ES-I3 (cell line): ENCODE data around the gene SLC39A6.

ENCODE experiments used
- H3K36me3 ChIP-seq: 2 replicates; pipeline ENCODE4 v1.6.1; 2013; ENCODE audit warnings: mild to moderate bottlenecking, low read length, control low read depth, moderate library complexity; ENCODE audit not compliant: insufficient read depth
- H3K4me1 ChIP-seq: 2 replicates; pipeline ENCODE4 v1.6.1; 2013; ENCODE audit warnings: mild to moderate bottlenecking, control low read depth, low read length; ENCODE audit not compliant: insufficient read depth
- H3K9ac ChIP-seq: 2 replicates; pipeline ENCODE4 v1.6.1; 2013; ENCODE audit warnings: low read depth, mild to moderate bottlenecking, low read length, moderate library complexity
- H3K9me3 ChIP-seq: 2 replicates; pipeline ENCODE4 v1.6.1; 2013; ENCODE audit warnings: mild to moderate bottlenecking, low read length, moderate library complexity; ENCODE audit not compliant: control insufficient read depth, insufficient read depth

SLC39A6 gene

GRCh38 chr18:36153771-36154170 lies 24.6 kb upstream of the SLC39A6 start:
- H3K4me1 ChIP-seq, result no peaks in the 10 kb centered on the region
- H3K9me3 ChIP-seq, result no peaks in the 10 kb centered on the region
- no peak overlapping the region for H3K9ac ChIP-seq
- peaks cover 24% of the 10 kb centered on the region for H3K36me3 ChIP-seq

DNA sequence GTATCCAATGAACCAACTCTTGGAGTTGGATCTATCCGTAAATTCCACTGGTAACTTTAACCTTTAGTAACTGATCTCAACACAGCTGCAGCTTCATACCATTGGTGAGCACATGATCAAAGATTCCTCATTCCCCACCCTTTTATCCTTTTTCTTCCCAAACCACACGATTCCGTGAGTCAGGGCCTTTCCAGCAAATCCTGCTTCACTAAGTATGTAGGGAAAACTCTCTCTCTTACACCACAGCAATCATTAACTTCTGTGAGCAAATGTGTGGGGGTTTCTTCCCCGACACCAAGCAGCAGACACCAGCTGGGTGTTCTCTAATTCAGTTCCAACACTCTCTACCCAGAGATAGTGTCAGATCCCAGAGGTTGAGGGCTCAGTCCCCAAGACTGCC lies 24.1 kb upstream of the SLC39A6 start:
- no peak overlapping the region for H3K9ac ChIP-seq
- no peaks in the 10 kb centered on the region for H3K4me1 ChIP-seq
- peaks cover 23% of the 10 kb centered on the region for H3K36me3 ChIP-seq
- no peaks in the 10 kb centered on the region for H3K9me3 ChIP-seq

GRCh38 chr18:36152781-36153180 lies 23.6 kb upstream of the SLC39A6 start:
- Histone ChIP-seq H3K36me3 (peaks cover 21% of the 10 kb centered on the region), H3K4me1 (no peaks in the 10 kb centered on the region), H3K9me3 (no peaks in the 10 kb centered on the region), H3K9ac (no peak overlapping the region)

DNA sequence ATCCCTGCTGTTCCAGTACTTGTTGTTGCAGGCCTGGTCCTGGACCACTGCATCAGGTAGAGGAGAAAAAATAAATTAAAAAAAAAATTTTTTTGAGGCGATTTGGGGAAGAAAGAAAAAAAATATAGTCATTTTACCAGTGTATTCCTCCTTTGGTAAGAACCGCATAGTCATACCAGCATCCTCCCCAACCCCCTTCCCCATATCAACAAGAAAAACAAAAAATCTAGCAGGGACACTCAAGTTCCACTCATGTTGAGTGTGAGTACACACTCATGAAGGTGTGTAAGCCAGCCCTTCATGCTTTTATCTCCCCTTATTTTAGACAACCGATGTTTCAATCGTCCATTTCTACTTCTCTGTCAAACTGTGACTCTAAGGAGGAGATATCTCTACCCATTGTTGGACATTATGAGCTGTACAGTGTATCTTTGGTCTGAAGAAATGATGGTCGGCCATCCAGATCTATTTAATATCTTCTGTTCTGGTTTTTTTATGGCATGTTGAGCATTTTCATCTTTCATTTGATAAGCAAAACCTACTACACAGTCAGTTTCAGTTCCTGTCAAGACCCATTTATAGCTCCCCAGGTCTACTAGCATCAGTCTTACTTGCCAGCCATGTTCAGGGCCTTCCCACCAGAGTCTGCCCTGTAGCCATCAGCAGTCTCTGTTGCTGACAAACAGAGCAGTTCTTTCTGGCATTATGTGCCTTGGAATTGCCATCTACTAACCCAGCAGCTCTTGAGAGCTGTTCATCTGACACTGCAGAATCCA lies 20.6 kb upstream of the SLC39A6 start:
- H3K9ac ChIP-seq, result no peak overlapping the region
- H3K36me3 ChIP-seq, result peaks cover 32% of the 10 kb centered on the region
- no peaks in the 10 kb centered on the region for H3K4me1 ChIP-seq
- H3K9me3 ChIP-seq, result no peaks in the 10 kb centered on the region

DNA sequence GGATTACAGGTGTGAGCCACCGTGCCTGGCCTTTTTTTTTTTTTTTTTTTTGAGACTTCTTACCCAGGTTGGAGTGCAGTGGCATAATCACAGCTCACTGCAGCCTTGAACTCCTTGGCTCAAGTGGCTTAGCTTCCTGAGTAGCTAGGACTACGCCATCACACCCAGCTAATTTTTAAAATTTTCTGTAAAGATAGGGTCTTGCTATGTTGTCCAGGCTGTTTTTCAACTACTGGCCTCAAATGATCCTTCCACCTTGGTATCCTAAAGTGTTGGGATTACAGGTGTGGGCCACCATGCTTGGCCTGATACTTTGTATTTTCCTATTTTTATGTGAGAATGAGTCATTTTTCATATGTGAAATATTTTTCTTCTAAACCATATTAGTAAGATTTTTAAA lies 14.3 kb upstream of the SLC39A6 start:
- H3K36me3 ChIP-seq, result peaks cover 29% of the 10 kb centered on the region
- H3K9ac ChIP-seq, result no peak overlapping the region
- H3K9me3 ChIP-seq, result no peaks in the 10 kb centered on the region
- no peaks in the 10 kb centered on the region for H3K4me1 ChIP-seq

- Histone ChIP-seq H3K4me1 (no peaks in the 10 kb centered on the region), H3K9ac (no peak overlapping the region), H3K36me3 (peaks cover 34% of the 10 kb centered on the region), H3K9me3 (no peaks in the 10 kb centered on the region)
These were observed 13.6 kb upstream of the SLC39A6 start for GRCh38 chr18:36142751-36143150.

GRCh38 chr18:36141576-36141975 lies 12.4 kb upstream of the SLC39A6 start:
- no peak overlapping the region for H3K9ac ChIP-seq
- H3K36me3 ChIP-seq, result peaks cover 31% of the 10 kb centered on the region
- H3K4me1 ChIP-seq, result no peaks in the 10 kb centered on the region
- no peaks in the 10 kb centered on the region for H3K9me3 ChIP-seq

DNA sequence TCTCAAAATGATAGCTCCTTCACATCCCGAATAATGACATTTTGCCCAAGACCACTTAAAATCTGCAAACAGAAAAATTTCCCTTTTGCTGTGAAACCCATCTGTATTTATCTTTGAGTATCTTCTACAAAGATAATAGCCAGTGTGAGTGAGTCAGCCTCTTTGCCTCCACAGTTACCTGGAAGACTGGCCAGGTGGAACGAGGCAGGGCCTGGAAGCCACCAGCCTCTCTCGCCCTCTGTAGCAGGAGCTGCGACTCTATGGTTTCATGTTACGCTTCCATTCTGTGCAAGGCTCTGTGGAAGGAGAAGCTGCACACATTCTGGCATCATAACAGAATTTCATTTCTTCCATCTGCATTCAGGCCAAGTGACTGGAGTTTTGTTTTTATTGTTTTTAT lies 10.1 kb upstream of the SLC39A6 start:
- Histone ChIP-seq H3K9ac (no peak overlapping the region), H3K4me1 (no peaks in the 10 kb centered on the region), H3K9me3 (no peaks in the 10 kb centered on the region), H3K36me3 (peaks cover 28% of the 10 kb centered on the region)

DNA sequence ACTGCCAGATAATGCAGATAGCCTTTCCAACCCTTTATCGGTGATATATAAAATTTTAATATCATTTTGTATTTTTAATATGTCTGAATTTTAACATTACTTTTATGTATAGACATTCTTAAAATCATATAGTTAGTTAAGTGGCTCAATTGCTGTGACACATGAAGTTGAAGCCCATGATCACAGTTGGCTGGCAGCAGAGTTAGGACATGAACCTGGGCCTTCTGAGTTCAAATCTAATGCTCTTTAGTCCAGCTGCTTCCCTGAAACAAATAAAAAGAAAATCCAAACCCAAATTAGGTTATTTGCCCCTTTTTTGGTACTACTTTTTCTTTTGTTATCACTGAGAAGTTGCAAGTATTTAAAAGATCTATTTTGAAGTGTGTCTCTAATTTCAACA lies 6.1 kb upstream of the SLC39A6 start:
- Histone ChIP-seq H3K36me3 (peaks cover 15% of the 10 kb centered on the region), H3K9ac (no peak overlapping the region), H3K9me3 (no peaks in the 10 kb centered on the region), H3K4me1 (no peaks in the 10 kb centered on the region)

GRCh38 chr18:36132756-36133155 lies 3.6 kb upstream of the SLC39A6 start:
- peaks cover 10% of the 10 kb centered on the region; the same call in 1 of the 2 replicates for H3K36me3 ChIP-seq
- no peaks in the 10 kb centered on the region for H3K9me3 ChIP-seq
- H3K4me1 ChIP-seq, result no peaks in the 10 kb centered on the region
- no peak overlapping the region for H3K9ac ChIP-seq

GRCh38 chr18:36131692-36132483 lies 2.7 kb upstream of the SLC39A6 start:
- H3K9ac ChIP-seq, result no peak overlapping the region
- H3K36me3 ChIP-seq, result 0 out of 2 replicates have a peak, but pooled peaks cover 8% of the 10 kb centered on the region
- no peaks in the 10 kb centered on the region for H3K9me3 ChIP-seq
- H3K4me1 ChIP-seq, result no peaks in the 10 kb centered on the region

- no peaks in the 10 kb centered on the region for H3K9me3 ChIP-seq
- H3K9ac ChIP-seq, result peak overlapping the region; percentile 85; the same call in 1 of the 2 replicates
- 0 out of 2 replicates have a peak, but pooled peaks cover 5% of the 10 kb centered on the region for H3K36me3 ChIP-seq
- no peaks in the 10 kb centered on the region for H3K4me1 ChIP-seq
These were observed 1.9 kb upstream of the SLC39A6 start for GRCh38 chr18:36130883-36131653.

GRCh38 chr18:36130039-36130831 lies 1.1 kb upstream of the SLC39A6 start:
- Histone ChIP-seq H3K9me3 (no peaks in the 10 kb centered on the region), H3K4me1 (no peaks in the 10 kb centered on the region)

GRCh38 chr18:36128907-36129299 lies 237 bp downstream of the SLC39A6 start:
- H3K9ac ChIP-seq, result peak overlapping the region; percentile 85
- H3K36me3 ChIP-seq, result peaks cover 8% of the 10 kb centered on the region; the same call in 1 of the 2 replicates
- H3K9me3 ChIP-seq, result no peaks in the 10 kb centered on the region
- H3K4me1 ChIP-seq, result no peaks in the 10 kb centered on the region

More at GRCh38 chr18:36130039-36130831, 1.1 kb upstream of the SLC39A6 start:
- Histone ChIP-seq H3K36me3 (0 out of 2 replicates have a peak, but pooled peaks cover 3% of the 10 kb centered on the region), H3K9ac (peak overlapping the region; percentile 85)
